T-helper 2 cell treated with Interferon-gamma antibody and Interleukin-4, amounts not matched to agents 100 ng/mL and 5 ng/mL, for 36 hours (primary cell): Measurements from ENCODE around the gene SUSD4. TPM values are rescaled to one million over a fixed set of nuclear protein-coding genes. Genes with fewer than 3 reads are reported as not detected.

ENCODE experiments used
- intact Hi-C: fragments of 100-400 bp; cut with micrococcal nuclease; formaldehyde crosslinking; loops from one replicate; pipeline ENCODE4 v1.15.1; 2023
- total RNA-seq: library from RNA; stranded (reverse); gene quantifications from 2 replicates; pipeline ENCODE4 v1.2.3, GENCODE V29; 2022

SUSD4 gene
- total RNA-seq, 1 donor from 2014 or later = 2.4 TPM

DNA sequence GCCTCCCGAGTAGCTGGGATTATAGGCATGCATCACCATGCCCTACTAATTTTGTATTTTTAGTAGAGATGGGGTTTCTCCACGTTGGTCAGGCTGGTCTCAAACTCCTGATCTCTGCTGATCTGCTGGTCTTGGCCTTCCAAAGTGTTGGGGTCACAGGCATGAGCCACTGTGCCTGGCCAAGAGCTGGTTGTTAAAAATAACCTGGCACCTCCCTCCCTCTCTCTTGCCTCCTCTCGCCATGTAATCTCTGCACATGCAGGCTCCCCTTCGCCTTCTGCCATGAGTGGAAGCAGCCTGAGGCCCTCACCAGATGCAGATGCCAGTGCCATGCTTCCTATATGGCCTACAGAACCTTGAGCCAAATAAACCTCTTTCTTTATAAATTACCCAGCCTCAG, 146.2 kb downstream of the SUSD4 start:
- intact Hi-C loops = no loop called here

DNA sequence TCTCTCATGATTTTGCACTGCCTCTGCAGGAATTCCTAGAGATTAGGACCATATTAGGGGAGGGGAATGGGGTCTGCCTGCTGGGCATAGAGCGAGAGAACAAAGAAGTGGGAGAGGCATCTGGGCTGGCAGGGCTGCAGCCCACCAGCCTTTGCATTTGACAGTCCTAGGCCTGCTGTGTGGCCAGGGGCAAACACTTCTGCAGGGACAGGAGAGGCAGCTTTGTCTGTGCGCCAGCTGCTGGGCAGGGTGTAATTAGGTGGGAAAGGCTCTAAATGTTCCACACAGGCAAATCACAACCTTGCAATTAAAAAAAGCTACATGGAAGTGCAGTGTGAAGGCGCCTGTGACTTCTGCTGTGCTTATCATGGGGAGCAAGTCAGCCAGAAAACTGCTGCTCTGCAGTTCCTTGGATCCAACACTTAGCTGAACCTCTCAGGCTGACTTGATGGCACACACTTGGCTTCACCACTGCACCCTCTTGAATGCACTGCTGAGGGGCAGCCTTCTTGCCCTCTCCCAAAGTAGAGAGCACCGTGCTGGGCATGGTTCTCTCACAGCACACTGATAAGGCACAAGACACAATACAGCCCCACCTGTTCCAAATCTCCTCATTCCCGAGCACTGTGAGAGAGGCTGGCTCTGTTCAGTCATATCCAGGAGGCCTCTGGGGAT, 147.3 kb downstream of the SUSD4 start:
- intact Hi-C loops = no loop called here

DNA sequence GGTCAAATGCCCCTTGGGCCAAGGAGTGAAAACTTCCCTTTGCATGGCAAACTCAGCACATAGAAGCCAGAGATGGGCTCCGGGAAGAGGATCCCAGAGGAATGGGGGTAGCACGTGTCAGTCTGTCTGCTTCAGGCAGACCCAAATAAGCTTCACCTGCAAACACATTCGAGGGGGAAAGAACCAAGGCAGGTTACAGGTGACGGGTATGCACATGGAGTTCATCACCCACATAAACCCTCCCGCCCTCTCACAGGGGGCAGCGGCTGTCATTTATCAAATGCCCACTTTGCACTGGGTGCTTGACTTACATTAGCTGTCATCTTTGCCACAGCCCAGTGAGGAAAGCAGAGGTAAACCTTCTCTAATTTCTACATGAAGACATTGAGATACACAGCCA, 147.9 kb downstream of the SUSD4 start:
- intact Hi-C loops = no loop called here

- intact Hi-C loops = no loop called here
Measured at GRCh38 chr1:223215026-223215425, 148.9 kb downstream of the SUSD4 start.

- intact Hi-C loops = no loop called here
Measured at GRCh38 chr1:223214261-223214807, 149.6 kb downstream of the SUSD4 start.

DNA sequence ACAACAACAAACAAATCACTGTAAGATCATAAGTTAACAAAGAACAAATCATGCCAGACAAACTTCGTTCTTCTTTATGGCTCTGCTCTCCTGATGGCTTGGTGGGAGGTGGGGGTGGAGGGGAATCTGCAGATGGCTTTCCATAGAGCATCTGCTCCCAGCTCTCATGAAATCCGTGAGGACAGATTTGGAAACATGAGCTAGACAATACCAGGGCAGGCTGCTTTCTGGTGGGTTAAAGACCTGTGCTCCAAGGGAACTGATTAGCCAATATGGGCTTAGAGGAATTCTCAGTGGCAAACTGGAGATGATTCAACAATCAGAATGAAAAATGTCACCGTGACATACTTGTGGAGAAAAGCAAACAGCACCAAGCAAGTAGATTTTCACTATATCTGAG, 151.5 kb downstream of the SUSD4 start:
- intact Hi-C loops = no loop called here

GRCh38 chr1:223211323-223211985, 152.5 kb downstream of the SUSD4 start:
- intact Hi-C loops = no loop called here

DNA sequence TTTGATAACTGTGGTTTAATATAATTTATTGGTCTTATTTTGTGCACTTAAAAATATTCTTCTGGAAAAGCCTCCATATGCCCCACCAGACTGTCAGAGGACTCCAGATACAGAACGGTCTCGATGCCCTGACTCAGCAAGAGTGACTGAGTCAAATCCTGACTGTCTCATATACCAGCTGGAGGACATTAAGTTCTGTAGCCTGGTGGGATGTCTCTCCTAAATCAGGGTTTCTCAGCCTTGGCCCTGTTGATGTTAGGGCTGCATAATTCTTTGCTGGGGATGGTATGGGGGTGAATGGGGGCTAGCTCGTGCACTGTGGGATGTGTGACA, 153.2 kb downstream of the SUSD4 start:
- intact Hi-C loops = no loop called here

GRCh38 chr1:223209992-223210787, 153.8 kb downstream of the SUSD4 start:
- intact Hi-C loops = no loop called here

DNA sequence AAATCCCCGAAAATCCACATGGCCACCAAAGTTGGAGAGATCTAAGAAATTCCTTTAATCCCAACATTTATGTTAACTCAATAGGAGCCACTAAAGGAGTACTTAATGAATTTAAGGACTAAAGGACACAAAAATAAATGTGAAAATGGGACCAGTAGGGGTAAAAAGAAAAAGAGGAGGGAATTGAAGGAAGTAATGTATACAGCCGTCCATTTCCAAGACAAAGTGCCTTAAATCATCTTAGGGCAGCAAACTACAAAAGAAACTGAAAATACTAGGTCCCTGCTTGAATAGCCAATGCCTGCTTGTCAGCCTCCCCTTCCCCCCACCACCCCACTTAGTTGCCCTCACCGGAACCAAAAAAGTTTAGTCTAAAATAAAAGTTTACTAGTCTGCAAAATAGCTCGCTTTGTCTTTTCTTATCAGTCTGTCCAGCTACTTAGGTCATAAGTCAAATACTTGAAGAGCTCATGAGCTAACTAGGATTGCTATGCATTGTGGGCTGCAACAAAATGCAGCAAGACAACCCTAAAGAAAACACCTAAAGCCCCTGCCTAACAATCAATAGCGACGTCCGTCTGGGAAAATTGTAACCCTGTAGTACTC, 154.6 kb downstream of the SUSD4 start:
- intact Hi-C loops = no loop called here

DNA sequence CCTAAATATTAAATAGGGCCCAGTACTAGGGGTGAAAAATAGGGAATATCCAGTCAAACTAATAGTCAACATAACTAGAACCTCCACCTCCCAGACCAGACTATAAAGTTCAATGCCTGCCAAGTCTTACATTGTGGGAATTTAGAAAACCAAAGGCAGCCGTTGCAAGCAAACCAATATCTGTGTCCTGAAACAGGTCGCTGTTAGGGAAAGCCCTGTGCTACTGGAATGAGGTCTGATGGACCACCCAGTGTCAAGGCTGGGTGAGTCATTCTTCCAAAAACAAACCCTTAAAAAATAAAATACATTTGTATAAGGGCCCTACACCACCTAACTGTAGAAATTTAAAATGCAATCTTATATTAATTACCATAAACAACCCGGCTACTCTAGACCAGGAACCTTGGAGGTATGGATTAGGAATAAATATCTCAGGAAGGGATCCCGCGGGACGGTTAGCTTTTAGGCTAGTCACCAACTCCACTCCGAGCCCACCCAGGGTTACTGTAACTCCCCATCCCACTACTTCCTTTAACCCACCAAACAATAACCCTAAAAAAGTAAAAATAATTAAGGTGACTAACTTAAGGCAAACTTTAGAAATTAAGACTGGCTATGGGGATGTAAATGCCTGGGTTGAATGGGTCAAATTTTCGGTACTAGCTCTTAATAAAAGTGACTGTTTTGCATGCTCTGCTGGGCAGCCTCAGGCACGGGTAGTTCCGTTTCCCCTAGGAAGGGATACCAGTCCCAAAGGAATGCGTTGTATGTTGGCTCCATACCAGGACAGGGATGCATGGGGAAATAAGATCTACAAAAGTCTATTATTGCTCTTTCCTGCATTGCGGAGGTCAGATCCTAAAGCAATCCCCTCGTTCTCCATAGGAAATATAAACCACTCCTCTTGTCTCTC, 155.6 kb downstream of the SUSD4 start:
- intact Hi-C loops = no loop called here

DNA sequence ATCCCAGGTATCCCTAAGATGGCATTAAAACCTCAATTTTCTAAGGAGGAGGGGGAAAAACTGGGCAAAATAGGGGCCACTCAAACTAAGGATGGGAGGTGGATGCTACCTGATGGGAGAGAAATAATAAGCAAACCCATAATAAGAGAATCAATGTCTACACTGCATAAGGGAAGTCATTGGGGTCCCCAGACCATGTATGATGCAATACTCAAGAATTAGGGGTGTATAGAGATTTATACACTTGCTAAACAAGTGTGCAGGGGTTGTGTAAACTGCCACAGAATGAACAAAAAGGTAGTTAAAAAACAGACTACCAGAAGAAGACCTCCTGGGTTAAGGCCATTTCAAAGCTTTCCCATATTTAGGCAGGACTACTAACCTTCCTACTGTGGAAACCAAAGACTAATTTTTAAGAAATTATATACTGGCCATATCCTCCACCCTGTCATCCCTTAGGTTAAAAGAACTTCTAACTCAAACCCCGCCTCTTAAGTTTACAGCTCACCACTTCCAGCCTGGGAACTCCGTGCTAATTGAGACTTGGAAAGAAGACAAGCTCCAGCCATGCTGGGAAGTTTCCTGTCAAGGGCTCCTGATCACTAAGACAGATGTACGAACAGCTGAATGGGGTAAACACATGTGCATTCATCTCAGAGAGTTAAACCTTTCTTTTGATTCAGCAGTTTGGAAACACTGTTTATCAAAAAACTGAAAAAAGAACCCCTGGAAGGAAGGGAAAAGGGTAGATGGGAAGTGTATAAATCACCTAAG, 156.5 kb downstream of the SUSD4 start:
- intact Hi-C loops = no loop called here

DNA sequence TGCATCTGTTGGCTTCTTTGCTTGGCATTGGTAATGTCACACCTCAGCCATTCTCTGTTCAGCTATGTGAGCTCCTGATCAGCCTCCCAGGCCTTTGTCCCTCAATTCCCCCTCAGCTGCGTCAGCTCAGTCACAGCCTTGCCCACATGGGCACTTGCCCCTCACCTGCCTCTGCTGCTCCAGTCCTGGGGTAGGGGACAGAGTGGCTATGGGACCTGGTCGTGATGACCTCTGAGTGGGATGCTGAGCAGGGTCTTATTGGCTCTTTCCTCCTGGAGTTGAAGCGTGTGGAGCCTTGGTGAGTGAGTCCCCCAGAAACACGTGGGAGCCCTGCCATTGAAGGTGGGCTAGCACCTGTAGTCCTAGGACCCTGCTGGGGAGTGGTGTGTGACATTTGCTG, 159.6 kb downstream of the SUSD4 start:
- intact Hi-C loops = no loop called here

DNA sequence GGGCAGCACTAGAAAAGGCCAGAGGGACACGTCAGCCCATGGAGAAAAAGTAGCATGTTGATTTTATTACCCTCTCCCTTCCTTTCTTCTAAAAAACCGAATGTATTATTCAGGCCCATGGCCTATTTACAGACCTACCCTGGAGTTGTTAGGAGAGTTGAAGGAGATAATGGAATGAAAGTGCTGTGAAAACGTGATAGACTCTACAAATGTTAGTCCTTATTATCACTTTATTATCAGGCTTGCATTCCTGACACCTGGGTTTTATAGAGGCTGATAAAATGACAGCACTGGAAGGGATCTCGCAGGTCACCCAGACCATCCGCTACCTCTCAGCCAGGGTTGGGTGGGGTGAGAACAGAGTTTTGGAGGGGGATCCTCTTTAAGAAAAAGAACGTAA, 160.3 kb downstream of the SUSD4 start:
- intact Hi-C loops = no loop called here

GRCh38 chr1:223203034-223203408, 161.0 kb downstream of the SUSD4 start:
- intact Hi-C loops = no loop called here

DNA sequence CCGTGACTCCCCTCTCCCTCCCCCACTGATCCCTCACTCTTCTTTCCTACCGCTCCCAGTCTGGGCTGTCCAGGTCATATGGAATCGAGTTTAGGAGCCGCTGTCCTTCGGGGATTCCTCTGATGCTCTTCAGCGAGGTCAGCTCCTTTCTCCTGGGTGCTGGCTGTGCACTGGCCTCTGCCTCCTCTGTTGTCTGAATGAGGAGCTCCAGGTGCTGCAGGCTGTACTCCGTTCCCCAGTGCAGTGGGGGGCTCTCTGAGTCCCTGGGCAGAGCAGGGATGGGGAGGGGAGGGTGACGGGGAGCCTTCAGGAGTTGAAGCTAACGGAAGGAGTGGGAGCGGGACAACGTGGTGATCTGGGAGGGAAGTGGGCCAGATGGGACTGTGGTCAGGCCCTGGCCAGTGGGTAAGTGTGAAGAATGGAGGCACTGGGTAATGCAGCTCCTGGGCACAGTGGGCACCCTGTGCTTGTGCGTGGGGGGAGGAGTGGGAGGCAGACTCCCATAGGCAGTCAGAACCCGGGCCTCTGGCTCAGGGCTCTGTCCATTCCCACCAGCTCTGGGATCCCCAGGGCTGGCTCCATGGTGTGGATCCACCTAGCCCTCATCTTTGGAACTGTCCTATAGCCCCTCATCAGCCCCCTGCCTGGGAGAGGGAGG, 161.5 kb downstream of the SUSD4 start:
- intact Hi-C loops = no loop called here

- intact Hi-C loops = no loop called here
Measured at GRCh38 chr1:223201967-223202366, 162.0 kb downstream of the SUSD4 start.

DNA sequence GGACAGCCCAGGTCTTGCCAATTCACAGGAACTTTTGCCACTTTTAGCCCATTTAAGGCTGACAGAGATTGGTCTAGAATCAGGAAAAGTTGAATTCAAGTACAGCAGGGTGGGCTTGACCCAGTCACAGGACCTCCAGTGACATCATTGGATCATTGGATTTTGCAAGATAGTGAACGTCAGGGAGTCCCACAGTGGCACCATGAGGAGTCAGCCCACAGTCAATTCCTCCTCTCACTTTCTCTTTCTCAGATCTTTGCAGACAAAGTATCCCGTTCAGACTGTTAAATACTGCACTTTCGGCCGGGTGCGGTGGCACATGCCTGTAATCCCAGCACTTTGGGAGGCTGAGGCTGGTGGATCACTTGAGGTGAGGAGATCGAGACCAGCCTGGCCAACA, 163.1 kb downstream of the SUSD4 start:
- intact Hi-C loops = no loop called here

GRCh38 chr1:223199094-223199647, 164.8 kb downstream of the SUSD4 start:
- intact Hi-C loops = no loop called here
